K562 (cell line): ENCODE results near the gene CHD3. TPM values are rescaled to one million over a fixed set of nuclear protein-coding genes. Genes with fewer than 3 reads are reported as not detected.
A peak's percentile ranks its signal among the peaks of the same experiment; 100 is the strongest.

ENCODE experiments used
- CBX2 ChIP-seq: fragments of 200-600 bp; sonication (generic); IDR thresholded peaks from one replicate; pipeline ENCODE4 v1.6.1; 2012; ENCODE audit warnings: mild to moderate bottlenecking, low read length, inconsistent platforms; ENCODE audit not compliant: insufficient read depth, poor library complexity, severe bottlenecking
- CREM ChIP-seq: IDR thresholded peaks from 2 replicates; pipeline ENCODE4 v1.6.1; 2014; ENCODE audit warnings: antibody characterized with exemption, low read depth
- GTF2E2 ChIP-seq: fragments of 200-800 bp; sonication (Bioruptor generic); IDR thresholded peaks from 2 replicates; pipeline ENCODE4 v1.6.1; 2016; ENCODE audit warnings: missing genetic modification characterization, missing compliant biosample characterization
- HLTF ChIP-seq: fragments of 450-650 bp; IDR thresholded peaks from 2 replicates; pipeline ENCODE4 v1.6.1; 2016
- MAZ ChIP-seq, 2 experiments: fragments of 450-650 bp in 1 of 2; sonication (generic) in 1 of 2; formaldehyde crosslinking; IDR thresholded peaks in 1 of 2; conservative IDR thresholded peaks in 1 of 2; 2 replicates each; pipeline versions ENCODE4 v1.4.0 to v1.5.0; 2020; ENCODE audit warnings: mild to moderate bottlenecking in 1 of 2, missing genetic modification reagents in 1 of 2
- MIER1 ChIP-seq: fragments of 450-650 bp; IDR thresholded peaks from 2 replicates; pipeline ENCODE4 v1.6.1; 2016; ENCODE audit warnings: antibody characterized with exemption, mild to moderate bottlenecking, low read depth
- NCOR1 ChIP-seq: fragments of 450-650 bp; IDR thresholded peaks from 2 replicates; pipeline ENCODE4 v1.6.1; 2016; ENCODE audit warnings: mild to moderate bottlenecking, moderate library complexity
- PTRF ChIP-seq: fragments of 450-650 bp; IDR thresholded peaks from 2 replicates; pipeline ENCODE4 v1.6.1; 2016; ENCODE audit warnings: mild to moderate bottlenecking, missing genetic modification characterization, missing compliant biosample characterization
- SMARCA4 ChIP-seq: fragments of 450-650 bp; IDR thresholded peaks from 2 replicates; pipeline ENCODE4 v1.6.1; 2016
- ZNF668 ChIP-seq: fragments of 250-450 bp; sonication (Bioruptor Pico); IDR thresholded peaks from 2 replicates; pipeline ENCODE4 v1.8.0; 2022; ENCODE audit warnings: mild to moderate bottlenecking, inconsistent platforms
- polyA plus RNA-seq, 8 experiments: library from polyadenylated mRNA; depleted of rRNA in 4 of 8; stranded (reverse) in 5 of 8; unstranded in 3 of 8; fragments of >200 nt; fragmentation: Nextera tagmentation in 2 of 8; fragmentation: Illumina TruSeq in 1 of 8; extraction: Ambion mirVana in 2 of 8; extraction: Trizol in 1 of 8; gene quantifications; 2 replicates each; pipeline versions ENCODE4 v1.2.1 to v1.2.3, GENCODE V29; 2011 to 2014; ENCODE audit warnings: inconsistent platforms in 1 of 8, missing spikeins in 1 of 8
- total RNA-seq, 7 experiments: library from RNA; depleted of rRNA in 6 of 7; stranded (reverse); fragments of >200 nt in 6 of 7; fragmentation: Illumina TruSeq in 2 of 7; extraction: Trizol in 2 of 7; gene quantifications; 2 replicates each; pipeline versions ENCODE4 v1.2.1 to v1.2.3, GENCODE V29; 2011 to 2021; ENCODE audit warnings: low replicate concordance in 1 of 7
- TF ChIP-seq, protein P1 (sequence below): sonication (generic); formaldehyde crosslinking; IDR thresholded peaks from 2 replicates; pipeline ENCODE4 v1.8.0; 2022; ENCODE audit warnings: mild to moderate bottlenecking, missing genetic modification reagents
- TF ChIP-seq, protein P2 (sequence below): fragments of 450-650 bp; IDR thresholded peaks from 2 replicates; pipeline ENCODE4 v1.6.1; 2016; ENCODE audit warnings: borderline replicate concordance
- TF ChIP-seq, protein P3 (sequence below): fragments of 450-650 bp; IDR thresholded peaks from 2 replicates; pipeline ENCODE4 v1.6.1; 2017; ENCODE audit warnings: antibody characterized with exemption, mild to moderate bottlenecking
- TF ChIP-seq, protein P4 (sequence below): sonication (generic); formaldehyde crosslinking; IDR thresholded peaks from 2 replicates; pipeline ENCODE4 v1.8.0; 2022; ENCODE audit warnings: mild to moderate bottlenecking, low read depth, missing genetic modification reagents
- TF ChIP-seq, protein P5 (sequence below), 2 experiments: fragments of 450-650 bp in 1 of 2; sonication (generic) in 1 of 2; formaldehyde crosslinking in 1 of 2; IDR thresholded peaks in 1 of 2; conservative IDR thresholded peaks in 1 of 2; 2 replicates each; pipeline versions ENCODE4 v1.6.1 to v1.8.1; 2016 to 2023; ENCODE audit warnings: mild to moderate bottlenecking in 2 of 2, moderate library complexity in 2 of 2, inconsistent platforms in 1 of 2, missing genetic modification reagents in 1 of 2

The CHD3 gene
- total and polyA plus RNA-seq, 9 of the 15 experiments (the other 6 are each of a cell fraction or from before 2014, with no cell fraction given), result 0.39 to 38.2 (median 21.2) TPM

DNA sequence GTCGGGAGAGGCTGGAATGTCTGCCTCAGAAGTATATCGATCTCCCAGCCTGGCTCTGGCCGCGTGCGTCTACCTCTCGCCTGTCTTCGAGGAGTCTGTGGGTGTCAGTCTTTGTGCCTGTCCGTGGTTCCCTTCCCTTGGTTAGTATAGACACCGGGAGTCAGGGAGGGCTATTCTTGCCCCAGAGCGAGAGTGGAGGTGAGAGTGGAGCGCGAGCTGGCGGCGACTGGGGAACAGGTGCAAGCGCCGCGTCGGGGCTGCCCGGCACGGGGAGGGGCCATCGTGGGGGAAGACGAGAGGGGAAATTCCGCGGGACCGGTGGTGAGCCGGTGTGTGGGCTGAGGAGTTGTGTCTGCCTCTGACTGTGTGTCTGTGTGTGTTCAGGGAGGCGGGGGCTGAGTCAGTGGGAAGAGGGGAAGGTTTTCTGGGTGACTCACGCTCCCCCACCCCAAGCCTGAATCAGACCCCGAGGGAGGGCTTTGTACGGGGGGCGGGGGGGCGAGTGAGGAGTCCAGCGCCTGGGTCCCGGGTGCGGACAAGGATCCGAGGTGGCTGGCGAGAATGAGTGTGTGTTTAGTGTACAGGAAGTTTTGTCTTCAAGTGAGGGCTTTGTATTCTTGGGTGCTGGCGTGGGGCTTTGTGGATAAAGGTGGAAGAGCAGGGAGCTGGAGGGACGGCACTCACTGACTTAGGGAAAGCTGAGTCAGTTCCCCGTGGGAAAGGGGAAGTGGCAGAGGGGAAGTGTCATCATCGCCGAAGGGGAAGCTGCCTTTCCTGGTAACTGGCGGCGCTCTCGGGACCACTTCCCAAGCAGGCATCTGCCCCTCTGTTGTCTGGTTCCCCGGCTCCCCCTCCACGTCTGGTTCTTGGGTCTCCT lies 46.0 kb upstream of the CHD3 start (continued):
- TF ChIP-seq PTRF (no peak), ZNF668 (CRISPR knock-in tag) (no peak), MAZ (CRISPR knock-in tag; conservative IDR thresholded peaks at IDR 0.05 in 1 of 2, IDR thresholded peaks at IDR 0.05 in 1 of 2) (peak in 1 of 2 experiments; percentile 43; a peak in 1 of 4 replicates), CREM (peak; percentile 35), SMARCA4 (peak; percentile 69), HLTF (no peak), MIER1 (no peak), GTF2E2 (tag) (0 out of 2 replicates have a peak, but pooled peaks have one; percentile 36), CBX2 (no peak), NCOR1 (0 out of 2 replicates have a peak, but pooled peaks have one; percentile 20)
- TF ChIP-seq, protein P1, sequence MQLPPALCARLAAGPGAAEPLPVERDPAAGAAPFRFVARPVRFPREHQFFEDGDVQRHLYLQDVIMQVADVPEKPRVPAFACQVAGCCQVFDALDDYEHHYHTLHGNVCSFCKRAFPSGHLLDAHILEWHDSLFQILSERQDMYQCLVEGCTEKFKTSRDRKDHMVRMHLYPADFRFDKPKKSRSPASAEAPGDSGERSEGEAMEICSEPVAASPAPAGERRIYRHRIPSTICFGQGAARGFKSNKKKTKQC (CRISPR knock-in tag), result no peak; the same call in 1 of the 2 replicates
- TF ChIP-seq, protein P2, sequence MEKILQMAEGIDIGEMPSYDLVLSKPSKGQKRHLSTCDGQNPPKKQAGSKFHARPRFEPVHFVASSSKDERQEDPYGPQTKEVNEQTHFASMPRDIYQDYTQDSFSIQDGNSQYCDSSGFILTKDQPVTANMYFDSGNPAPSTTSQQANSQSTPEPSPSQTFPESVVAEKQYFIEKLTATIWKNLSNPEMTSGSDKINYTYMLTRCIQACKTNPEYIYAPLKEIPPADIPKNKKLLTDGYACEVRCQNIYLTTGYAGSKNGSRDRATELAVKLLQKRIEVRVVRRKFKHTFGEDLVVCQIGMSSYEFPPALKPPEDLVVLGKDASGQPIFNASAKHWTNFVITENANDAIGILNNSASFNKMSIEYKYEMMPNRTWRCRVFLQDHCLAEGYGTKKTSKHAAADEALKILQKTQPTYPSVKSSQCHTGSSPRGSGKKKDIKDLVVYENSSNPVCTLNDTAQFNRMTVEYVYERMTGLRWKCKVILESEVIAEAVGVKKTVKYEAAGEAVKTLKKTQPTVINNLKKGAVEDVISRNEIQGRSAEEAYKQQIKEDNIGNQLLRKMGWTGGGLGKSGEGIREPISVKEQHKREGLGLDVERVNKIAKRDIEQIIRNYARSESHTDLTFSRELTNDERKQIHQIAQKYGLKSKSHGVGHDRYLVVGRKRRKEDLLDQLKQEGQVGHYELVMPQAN, result no peak; the same call in 1 of the 2 replicates
- TF ChIP-seq, protein P3, sequence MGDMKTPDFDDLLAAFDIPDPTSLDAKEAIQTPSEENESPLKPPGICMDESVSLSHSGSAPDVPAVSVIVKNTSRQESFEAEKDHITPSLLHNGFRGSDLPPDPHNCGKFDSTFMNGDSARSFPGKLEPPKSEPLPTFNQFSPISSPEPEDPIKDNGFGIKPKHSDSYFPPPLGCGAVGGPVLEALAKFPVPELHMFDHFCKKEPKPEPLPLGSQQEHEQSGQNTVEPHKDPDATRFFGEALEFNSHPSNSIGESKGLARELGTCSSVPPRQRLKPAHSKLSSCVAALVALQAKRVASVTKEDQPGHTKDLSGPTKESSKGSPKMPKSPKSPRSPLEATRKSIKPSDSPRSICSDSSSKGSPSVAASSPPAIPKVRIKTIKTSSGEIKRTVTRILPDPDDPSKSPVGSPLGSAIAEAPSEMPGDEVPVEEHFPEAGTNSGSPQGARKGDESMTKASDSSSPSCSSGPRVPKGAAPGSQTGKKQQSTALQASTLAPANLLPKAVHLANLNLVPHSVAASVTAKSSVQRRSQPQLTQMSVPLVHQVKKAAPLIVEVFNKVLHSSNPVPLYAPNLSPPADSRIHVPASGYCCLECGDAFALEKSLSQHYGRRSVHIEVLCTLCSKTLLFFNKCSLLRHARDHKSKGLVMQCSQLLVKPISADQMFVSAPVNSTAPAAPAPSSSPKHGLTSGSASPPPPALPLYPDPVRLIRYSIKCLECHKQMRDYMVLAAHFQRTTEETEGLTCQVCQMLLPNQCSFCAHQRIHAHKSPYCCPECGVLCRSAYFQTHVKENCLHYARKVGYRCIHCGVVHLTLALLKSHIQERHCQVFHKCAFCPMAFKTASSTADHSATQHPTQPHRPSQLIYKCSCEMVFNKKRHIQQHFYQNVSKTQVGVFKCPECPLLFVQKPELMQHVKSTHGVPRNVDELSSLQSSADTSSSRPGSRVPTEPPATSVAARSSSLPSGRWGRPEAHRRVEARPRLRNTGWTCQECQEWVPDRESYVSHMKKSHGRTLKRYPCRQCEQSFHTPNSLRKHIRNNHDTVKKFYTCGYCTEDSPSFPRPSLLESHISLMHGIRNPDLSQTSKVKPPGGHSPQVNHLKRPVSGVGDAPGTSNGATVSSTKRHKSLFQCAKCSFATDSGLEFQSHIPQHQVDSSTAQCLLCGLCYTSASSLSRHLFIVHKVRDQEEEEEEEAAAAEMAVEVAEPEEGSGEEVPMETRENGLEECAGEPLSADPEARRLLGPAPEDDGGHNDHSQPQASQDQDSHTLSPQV, result no peak
- TF ChIP-seq, protein P4, sequence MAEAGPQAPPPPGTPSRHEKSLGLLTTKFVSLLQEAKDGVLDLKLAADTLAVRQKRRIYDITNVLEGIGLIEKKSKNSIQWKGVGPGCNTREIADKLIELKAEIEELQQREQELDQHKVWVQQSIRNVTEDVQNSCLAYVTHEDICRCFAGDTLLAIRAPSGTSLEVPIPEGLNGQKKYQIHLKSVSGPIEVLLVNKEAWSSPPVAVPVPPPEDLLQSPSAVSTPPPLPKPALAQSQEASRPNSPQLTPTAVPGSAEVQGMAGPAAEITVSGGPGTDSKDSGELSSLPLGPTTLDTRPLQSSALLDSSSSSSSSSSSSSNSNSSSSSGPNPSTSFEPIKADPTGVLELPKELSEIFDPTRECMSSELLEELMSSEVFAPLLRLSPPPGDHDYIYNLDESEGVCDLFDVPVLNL (CRISPR knock-in tag), result 0 out of 2 replicates have a peak, but pooled peaks have one; percentile 23
- TF ChIP-seq, protein P5, sequence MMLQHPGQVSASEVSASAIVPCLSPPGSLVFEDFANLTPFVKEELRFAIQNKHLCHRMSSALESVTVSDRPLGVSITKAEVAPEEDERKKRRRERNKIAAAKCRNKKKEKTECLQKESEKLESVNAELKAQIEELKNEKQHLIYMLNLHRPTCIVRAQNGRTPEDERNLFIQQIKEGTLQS (IDR thresholded peaks at IDR 0.05), result peak; percentile 92
- TF ChIP-seq, protein P5 (CRISPR knock-in tag; conservative IDR thresholded peaks at IDR 0.05), result peak; percentile 51; the same call in 1 of the 2 replicates
